HCT116 (cell line): Measurements from ENCODE around the gene SRP68.

Source experiments
- CTCF ChIP-seq, 3 experiments: fragments of 200-600 bp in 1 of 3; sonication (generic) in 1 of 3; IDR thresholded peaks in 2 of 3; conservative IDR thresholded peaks in 1 of 3; 2 replicates each; pipeline ENCODE4 v1.5.1; 2012 to 2017; ENCODE audit warnings: low read depth in 2 of 3, low read length in 2 of 3, antibody characterized with exemption in 1 of 3, borderline replicate concordance in 1 of 3, control low read depth in 1 of 3, mild to moderate bottlenecking in 1 of 3, mixed read lengths in 1 of 3, mixed run types in 1 of 3, moderate library complexity in 1 of 3; ENCODE audit not compliant: insufficient read depth in 1 of 3
- EZH2phosphoT487 ChIP-seq: fragments of 200-600 bp; IDR thresholded peaks from 2 replicates; pipeline ENCODE4 v1.6.1; 2018; ENCODE audit warnings: antibody characterized with exemption, borderline replicate concordance
- POLR2AphosphoS5 ChIP-seq: IDR thresholded peaks from 2 replicates; pipeline ENCODE4 v1.6.1; 2011; ENCODE audit warnings: mild to moderate bottlenecking, low read depth, low read length, moderate library complexity
- SIN3A ChIP-seq: IDR thresholded peaks from 2 replicates; pipeline ENCODE4 v1.6.1; 2012; ENCODE audit warnings: low read depth
- TF ChIP-seq, protein P1 (sequence below): IDR thresholded peaks from 2 replicates; pipeline ENCODE4 v1.6.1; 2012

GRCh38 chr17:76115138-76115754, 42.9 kb upstream of the SRP68 start:
- TF ChIP-seq CTCF (IDR thresholded peaks at IDR 0.05 in 2 of 3, conservative IDR thresholded peaks at IDR 0.05 in 1 of 3; ENCODE audit: borderline replicate concordance in 1 of 3, insufficient read depth in 1 of 3, low read depth in 2 of 3, low read length in 2 of 3) (no peak), SIN3A (no peak), POLR2AphosphoS5 (no peak), EZH2phosphoT487 (no peak)
- TF ChIP-seq, protein P1, sequence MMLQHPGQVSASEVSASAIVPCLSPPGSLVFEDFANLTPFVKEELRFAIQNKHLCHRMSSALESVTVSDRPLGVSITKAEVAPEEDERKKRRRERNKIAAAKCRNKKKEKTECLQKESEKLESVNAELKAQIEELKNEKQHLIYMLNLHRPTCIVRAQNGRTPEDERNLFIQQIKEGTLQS = no peak
